GDM1 (cell line): ENCODE data around the gene KCNK1.
"Not testable (repeated sequence)": the region's sequence is repeated elsewhere in the genome, so short reads cannot be mapped to it uniquely, and the experiment has no call there.

Experiments used
- DNase-seq: peaks from one replicate; lab custom pipeline; 2025; lab: John Stamatoyannopoulos, UW

KCNK1 gene

DNA sequence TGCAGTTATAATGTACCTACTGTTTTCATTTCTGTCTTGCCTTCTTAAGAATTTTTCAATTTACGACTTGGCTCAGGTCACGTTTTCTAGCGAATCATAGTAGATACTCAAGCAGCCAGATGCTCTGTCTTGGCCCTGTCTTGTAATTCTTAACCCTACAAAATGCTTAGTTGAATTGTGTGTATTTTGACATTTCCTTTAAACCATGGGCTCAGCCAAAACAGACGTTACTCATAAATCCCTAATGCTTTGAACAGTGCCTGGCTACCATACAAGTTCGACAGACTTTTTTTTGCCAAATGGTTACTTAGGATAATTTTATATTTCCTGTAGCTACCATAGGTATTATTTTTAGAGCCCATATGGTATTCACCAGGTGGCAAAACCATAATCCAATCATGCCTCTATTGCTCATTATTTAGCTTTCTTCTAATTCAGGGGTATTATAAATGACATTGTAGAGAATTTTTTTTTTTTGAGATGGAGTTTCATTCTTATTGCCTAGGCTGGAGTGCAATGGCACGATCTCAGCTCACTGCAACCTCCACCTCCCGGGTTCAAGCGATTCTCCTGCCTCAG, 54.3 kb downstream of the KCNK1 start:
- DNase-seq: no peak

DNA sequence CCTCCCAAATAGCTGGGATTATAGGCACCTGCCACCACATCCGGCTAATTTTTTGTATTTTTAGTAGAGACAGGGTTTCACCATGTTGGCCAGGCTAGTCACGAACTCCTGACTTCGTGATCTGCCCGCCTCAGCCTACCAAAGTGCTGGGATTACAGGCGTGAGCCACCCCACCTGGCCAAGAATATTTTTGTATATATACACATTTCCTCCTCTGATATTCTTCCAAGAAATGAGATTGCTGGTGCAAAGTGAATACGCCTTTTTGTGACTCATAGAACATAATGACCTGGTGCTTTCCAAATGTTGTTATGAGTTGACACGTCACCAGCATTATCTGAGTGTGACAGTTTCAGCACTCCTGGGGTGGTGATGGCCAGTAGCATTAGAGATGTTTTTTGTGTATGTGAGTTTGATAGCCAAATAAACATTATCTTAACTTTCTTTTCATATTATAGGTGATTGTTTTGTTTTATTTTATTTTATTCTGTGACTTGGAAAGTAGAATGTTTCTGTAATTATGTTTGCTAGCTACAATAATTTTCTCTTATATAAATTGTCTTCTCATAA, 54.9 kb downstream of the KCNK1 start:
- no peak for DNase-seq

DNA sequence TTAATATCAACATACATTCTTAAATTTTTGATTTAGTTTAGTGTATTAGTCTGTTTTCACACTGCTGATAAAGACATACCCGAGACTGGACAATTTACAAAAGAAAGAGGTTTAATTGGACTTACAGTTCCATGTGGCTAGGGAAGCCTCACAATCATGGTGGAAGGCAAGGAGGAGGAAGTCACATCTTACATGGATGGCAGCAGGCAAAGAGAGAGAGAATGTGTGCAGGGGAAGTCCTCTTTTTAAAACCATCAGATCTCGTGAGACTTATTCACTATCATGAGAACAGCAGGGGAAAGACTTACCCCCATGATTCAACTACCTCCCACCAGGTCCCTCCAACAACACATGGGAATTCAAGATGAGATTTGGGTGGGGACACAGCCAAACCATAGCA, 56.5 kb downstream of the KCNK1 start:
- not testable (repeated sequence) for DNase-seq

DNA sequence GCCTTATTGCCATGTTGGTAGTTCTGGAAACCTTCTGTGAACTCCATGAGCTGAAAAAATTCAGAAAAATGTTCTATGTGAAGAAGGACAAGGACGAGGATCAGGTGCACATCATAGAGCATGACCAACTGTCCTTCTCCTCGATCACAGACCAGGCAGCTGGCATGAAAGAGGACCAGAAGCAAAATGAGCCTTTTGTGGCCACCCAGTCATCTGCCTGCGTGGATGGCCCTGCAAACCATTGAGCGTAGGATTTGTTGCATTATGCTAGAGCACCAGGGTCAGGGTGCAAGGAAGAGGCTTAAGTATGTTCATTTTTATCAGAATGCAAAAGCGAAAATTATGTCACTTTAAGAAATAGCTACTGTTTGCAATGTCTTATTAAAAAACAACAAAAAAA, 57.4 kb downstream of the KCNK1 start:
- DNase-seq: no peak

DNA sequence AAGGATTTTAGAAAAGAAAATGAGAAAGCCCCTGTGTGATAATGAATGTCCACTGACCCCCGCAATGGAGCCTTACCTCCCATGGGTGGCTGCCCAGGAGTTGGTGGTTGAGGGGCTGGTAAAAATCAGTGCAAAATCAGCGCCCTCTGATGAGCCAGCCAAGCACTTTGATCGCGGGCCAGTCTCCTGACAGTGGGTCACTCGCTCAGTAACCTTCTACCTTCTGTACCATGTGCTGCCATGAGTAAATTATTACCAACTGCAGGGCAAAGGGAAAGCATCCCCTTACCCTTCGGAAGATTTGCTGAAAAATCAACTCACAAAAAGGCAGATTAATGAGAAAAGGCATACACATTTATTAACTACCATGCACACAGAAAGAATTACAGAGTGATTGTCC, 58.8 kb downstream of the KCNK1 start:
- DNase-seq: no peak

DNA sequence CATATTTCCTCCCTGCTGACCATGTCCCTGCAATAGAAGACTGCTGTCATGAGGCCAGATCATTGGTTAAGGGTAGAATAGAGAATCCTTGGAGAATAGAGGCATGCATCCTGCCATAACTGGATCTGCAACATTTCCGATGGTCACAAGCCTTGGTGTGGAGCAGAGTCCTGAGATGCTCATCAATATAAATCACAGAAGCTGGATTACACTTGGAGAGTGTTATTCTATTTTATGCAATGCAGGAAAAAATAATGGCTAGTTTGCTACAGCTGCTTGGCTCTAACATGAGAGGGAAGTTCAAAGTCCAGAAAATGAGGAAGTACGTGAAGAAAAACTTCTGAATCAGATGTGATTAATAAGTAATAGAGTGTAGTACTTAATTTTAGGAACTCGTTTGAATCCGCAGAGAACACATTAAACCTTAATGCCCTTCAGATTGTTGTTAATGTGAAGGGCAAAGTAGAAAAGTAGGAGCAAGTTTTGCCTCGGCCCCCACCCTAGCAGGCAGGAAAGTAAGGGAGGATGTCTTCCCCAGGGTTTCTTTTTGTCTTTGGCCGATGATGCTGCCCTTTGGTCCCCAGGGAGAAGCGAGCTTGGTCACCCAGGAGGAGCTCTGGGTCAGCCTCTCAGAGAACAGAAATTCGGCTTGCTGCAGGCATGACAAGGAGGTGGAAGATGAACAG, 59.5 kb downstream of the KCNK1 start:
- DNase-seq: no peak

DNA sequence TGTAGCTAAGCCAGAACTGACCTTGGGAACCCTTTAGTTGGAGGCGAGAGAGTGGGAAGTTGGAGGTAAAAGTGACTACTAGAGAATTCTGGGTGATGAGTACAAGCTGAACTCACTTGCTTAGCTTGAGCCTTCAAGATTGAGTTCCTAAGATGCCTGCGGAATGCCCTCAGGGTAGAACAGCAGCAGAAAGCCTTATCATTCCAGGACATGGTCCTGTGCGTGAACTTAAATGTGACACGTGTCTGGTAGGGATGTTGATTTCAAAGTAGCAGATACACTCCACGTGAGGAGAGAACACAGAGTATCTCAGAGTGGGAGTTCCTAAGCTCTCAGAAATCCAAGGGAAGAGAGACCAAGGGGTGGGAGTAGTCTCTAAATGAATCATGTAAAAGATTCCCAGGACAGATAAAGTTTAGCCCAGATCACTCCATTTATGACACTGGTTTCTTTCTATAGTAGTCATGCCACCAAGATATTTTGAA, 60.1 kb downstream of the KCNK1 start:
- no peak for DNase-seq

DNA sequence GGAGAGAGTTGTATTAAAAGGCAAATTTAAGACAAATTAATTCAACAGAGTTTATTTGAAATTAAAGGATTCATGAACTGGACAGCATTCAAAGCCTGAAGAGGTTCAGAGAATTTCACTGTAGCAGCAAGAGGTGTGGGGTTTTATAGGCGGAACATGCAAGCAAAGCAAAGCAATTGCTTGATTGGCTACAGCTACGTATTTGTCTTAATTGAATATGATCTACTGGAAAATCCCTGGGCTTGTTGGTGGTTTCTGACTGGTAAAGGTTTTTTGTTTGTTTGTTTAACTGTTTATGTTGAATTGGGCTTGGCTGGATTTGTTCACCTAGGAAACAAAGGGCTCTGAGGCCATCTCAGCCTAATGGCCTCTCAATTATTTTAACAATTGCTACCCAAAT, 61.5 kb downstream of the KCNK1 start:
- no peak for DNase-seq

DNA sequence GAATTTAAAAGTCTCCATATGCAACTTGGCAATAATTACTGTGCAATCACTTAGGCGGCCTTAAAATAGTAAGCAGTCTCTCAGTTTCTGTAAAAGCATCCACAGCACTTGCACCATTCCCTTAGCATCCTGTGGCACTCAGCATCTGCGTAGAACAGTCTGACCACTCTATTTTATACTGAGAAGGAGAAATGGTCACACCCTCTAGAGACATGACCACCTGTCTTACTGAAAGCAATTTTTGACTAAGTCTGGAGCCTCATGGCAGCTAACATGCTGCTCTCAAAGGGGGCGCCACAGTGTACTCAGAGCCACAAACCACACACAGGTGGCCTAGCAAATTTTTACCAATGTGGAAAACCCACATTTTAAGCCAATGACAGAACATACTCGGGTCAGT, 62.0 kb downstream of the KCNK1 start:
- no peak for DNase-seq

DNA sequence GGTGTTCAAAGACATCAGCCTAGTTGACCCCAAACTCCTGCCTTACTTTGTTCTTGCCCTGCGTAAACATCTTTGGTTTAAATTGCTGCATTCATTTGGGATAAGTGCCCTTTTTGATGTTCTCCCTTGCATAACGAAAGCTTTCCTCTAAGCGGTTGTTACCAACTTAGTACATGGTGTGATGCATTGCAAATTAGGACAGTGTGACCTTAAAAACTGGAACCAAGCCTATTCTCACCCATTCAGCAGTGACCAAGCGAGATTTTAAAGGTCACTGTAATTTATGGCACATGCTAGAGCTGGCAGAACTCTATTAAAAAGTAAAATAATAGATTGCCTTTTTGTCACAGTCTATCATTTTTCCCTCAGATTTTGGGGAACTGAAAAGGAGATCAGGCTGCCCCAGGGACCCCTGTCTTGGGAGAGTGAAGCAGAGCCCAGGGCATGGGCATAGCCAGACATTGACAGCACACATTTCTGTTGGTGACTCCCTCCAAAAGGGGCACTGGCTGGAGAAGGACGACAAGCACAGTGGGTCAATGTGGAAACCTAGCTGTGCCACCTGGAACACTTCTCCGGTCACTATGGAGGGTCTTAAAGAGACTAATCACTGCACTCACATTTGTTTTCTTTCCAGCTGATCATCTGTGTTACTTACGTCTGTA, 63.9 kb downstream of the KCNK1 start:
- DNase-seq: no peak

DNA sequence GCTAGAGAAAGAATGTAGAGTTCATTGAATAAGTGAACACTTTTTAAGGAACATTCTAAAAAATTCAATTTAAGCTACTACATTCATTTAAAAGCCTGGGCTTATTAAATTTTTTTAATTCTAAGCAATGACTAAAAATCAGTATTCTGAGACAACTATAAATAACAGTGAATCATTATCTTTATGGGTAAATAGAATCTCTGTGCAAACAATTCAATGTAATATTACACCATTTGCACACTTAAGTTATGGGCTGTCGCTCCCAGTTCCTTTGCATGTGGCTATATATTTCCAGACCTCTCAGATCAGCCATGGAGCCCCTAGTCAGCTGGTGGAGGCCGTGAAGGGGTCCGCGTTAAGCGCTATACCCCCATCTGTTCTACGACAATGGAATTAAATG, 65.1 kb downstream of the KCNK1 start:
- no peak for DNase-seq

DNA sequence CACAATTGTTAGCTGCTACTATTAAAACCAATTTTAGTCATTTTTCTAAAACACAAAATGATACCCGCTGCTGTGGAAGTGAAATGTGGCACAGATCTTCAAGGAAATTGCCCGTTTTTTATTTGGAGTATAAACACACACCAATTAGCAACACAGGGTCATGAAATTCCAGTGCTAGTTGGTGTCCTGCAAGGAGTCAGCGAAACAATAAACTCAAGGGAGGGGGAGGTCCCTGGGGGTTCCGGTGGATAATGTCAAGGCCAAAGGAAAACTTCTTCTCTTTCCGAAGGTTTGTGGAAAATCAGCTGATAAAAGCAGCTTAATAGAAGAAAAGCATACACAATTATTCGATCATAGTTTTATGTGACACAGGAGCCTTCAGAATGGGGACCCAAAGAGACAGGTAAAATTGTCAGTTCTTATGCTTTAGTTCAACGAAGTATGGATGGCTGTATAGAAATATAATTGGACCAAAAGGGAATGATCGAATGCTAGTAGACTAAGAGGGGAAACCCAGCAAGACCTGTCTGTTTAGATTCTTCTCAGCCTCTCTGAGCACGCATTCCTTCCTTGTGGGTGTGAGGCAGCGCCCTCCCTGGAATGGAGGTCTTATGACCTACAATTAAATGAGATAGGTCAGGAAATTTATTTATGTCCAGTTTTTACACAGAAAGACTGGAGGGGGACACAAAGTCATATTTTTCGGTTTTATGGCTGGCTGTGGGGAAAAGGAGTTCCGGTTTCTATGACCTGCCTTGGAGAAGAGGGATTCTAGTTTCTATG, 65.9 kb downstream of the KCNK1 start:
- DNase-seq: no peak

DNA sequence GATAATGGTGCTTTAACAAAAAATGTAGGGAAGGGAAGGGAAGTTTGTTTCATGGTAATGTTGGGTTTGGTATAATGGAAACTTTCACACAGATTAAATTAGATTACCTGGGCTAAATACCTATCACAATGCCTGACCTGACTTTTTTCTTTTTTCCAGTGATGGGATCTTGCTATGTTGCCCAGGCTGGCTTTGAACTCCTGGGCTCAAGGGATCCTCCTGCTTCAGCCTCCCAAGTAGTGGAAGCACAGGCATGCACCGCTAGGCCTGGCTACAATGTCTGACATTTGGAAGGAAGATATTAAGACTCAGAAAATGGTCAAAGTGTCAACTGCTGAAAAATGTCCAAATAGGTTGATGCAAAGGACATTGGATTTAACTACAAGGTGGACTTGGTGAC, 67.4 kb downstream of the KCNK1 start:
- no peak for DNase-seq

DNA sequence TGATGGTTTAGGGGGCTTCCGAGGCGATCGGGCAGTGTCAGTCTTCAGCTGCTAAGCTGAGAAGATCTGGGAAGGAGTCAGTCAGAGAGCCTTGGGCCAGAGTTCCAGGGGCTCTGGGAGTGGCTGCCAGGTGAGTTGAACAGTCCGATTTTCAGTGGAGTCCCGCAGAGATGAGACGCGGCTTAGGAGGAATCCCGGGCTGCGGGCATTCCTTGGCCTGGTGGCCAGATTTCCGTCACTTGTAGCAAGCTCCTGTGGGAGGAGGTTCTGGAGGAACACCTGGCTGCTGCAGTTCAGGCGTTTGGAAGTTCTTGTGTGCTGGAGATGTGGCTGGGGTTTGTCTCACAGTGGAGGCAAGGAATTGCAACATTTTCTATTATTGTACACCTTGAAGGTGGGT, 72.7 kb downstream of the KCNK1 start:
- DNase-seq: not testable (repeated sequence)

DNA sequence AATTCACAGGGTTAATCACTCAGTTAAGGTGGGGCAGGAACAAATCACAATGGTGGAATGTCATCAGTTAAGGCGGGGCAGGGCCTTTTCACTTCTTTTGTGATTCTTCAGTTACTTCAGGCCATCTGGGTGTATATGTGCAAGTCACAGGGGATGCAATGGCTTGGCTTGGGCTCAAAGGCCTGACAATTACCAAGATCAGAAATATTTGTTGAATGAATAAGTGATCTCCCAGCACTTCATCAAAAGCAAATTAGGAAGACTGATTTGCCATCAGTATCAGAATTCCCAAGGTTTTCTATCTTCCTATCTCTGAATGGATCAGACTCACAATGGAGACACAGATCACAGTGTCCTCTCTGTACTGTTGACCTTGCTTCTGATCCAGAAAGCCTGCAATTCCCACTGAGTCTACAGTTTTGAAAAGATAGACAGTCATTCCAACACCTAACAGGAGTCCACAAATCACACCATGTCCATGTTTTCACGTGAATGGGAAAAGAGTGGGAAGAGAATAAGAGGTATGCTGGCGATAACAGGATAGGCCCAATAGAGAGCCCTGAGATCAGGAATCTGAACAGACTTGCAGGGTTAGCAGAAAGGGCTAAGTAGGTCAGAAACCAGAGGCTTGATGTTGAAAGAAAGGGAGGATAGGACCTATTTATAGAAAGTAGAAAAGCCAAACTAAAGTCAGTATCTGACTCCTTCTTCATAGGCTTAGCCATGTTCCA, 75.3 kb downstream of the KCNK1 start:
- DNase-seq: no peak

DNA sequence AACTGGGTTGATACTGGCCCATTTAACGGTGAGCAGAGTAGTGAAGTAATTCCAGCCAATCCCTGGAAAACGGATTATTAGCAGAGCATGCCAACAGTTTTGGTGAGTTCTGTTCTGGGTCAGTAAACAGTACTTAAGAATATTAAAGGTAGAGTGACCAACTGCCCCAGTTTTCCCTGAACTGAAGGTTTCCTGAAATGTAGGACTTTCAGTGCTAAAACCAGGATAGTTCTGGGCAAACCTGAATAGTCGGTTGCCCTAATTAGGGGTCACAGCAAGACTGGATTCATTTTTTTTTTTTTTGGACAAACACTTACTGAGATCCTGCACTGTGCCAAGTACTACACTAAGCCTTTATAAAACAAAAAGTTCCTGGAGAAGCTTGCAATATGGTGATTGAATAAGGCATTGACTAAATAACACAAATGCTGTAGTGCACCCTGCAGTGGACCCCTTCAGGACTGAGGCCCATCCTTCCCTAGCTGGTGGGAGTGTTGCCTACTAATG, 75.9 kb downstream of the KCNK1 start:
- no peak for DNase-seq

DNA sequence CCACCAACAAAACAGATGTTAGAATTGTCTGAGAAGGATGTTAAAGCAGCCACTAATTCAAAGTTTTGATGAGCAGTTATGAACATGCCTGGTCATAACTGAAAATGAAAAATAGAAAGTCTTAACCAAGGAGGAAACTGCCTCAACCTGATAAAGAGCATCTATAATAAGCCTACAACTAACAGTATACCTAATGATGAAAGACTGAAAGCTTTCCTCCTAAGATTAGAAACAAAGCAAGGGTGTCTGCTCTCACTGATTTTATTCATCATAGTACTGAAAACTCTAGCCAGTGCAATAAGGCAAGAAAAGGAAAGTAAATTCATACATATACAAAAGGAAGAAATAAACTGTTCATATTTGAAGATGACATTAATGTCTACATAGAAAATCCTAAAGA, 82.0 kb downstream of the KCNK1 start:
- no peak for DNase-seq

DNA sequence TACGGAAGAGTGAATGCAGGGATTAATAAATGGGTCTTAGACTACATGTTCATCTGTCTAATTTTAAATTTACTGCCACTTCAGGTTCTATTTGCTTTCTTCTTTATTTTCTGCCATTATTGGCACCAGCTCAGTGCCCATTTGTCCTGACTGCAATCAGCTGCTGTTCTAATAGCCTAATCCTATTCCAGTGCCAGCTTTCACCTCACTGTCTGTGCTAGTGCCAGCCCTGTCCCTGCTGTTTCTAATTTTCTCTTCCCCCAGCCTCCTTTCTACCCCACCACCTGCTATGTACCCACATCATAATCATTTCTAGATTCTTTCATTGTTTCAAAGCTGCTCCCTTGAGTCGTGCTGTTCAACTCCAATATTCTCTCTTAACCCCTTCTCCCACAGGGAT, 86.4 kb downstream of the KCNK1 start:
- DNase-seq: no peak

DNA sequence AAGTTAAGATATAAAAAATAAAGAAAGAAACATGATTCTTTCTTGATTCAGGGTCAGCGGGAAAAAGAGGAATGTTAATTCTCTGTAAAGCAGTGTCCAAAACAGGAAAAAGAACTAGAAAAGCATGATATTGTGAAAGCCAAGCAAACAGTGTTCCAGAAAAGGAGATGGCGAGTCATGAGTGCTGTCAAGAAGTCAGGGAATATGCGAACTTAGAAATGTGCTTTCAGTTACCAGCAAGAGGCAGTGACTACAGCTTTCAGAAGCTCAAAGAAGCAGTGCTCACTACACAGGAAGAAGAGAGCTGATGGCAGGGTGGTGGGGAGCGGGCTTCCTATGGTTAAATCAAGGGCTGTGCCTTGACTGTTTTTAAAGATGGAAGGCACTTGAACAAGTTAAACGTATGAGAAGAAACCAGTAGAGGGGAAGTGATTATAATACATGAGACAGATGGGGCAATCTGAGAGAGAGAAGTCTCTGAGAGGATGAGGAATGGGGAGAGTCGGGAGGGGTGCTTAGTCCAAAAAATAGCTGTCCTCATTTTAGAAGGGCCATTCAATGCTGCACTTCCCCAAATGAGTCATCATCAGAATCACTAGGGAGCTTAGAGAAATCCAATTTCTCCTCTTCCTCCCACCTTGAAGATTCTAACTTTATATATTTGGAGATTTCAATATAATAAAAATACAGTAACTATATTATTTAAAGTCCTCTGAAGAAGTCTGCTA, 90.4 kb downstream of the KCNK1 start:
- no peak for DNase-seq

DNA sequence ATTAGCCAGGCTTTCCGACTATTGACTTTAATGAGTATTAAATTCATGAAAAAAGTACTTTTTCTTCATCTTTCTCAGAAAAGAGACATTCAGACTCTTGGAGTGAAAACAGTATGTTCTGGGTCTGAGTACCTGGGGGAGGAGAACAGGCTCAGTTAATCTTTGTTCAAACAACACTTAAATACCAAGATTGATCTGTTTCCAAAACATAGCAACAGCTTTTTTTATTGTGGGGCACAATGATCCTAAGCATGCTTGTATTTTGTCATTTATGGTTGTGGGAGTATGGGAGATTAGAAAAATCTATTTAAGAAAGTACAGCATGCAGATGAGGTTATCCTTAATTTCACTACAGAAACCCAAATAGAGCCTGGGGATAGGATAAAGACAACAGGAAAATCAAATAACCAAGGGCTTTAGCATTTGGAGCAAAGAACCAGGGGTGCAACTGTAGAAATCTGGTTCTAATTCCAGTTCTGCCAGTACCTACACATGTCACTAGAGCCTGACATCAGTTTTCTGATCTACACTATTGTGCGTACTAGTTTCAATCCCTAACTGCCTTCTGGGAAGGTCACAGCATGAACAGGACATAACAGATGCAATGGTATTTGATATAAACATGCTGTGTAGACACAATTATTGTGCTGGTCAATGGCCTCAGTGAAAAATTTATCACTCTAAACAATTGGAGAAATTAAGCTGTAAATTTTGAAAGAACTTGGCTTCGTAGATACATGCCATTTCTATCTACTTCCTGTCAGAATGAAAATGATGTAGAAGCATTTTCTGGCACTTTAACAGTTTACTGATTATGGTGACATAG, 91.2 kb downstream of the KCNK1 start:
- DNase-seq: no peak
